ENCODE results near the gene TGFB1.
"Not testable (repeated sequence)": the region's sequence is repeated elsewhere in the genome, so short reads cannot be mapped to it uniquely, and the experiment has no call there.

TGFB1 gene

GRCh38 chr19:41294393-41294792, 59.3 kb downstream of the TGFB1 start:
- no peak for FAIRE-seq
- TF ChIP-seq POLR2A (IDR thresholded peaks at IDR 0.05; ENCODE audit: low read depth, low read length): no peak
- TF ChIP-seq POLR2AphosphoS5 (IDR thresholded peaks at IDR 0.05; ENCODE audit: low read depth, low read length): no peak
- no peak for TF ChIP-seq TAF1 (IDR thresholded peaks at IDR 0.05; ENCODE audit: borderline replicate concordance, low read depth, low read length)
- DNase-seq (ENCODE audit: insufficient read length): no peak

GRCh38 chr19:41289814-41290213, 63.9 kb downstream of the TGFB1 start:
- DNase-seq (ENCODE audit: insufficient read length); FAIRE-seq: not testable (repeated sequence)

GRCh38 chr19:41288673-41289530, 64.8 kb downstream of the TGFB1 start:
- FAIRE-seq: no peak
- no peak for DNase-seq (ENCODE audit: insufficient read length)
- no peak for TF ChIP-seq POLR2A (IDR thresholded peaks at IDR 0.05; ENCODE audit: low read depth, low read length)
